Loucy (cell line): ENCODE results near the gene NKAIN2.

Source experiments
- EZH2phosphoT487 ChIP-seq: fragments of 200-600 bp; IDR thresholded peaks from 2 replicates; pipeline ENCODE4 v1.6.1; 2018; ENCODE audit warnings: antibody characterized with exemption, mild to moderate bottlenecking, moderate library complexity, borderline replicate concordance
- TF ChIP-seq, protein P1 (sequence below): fragments of 200-600 bp; sonication (generic); conservative IDR thresholded peaks from 2 replicates; pipeline ENCODE4 v1.5.1; 2014; ENCODE audit warnings: mild to moderate bottlenecking, antibody characterized with exemption, low read length

- TF ChIP-seq EZH2phosphoT487, result no peak
- TF ChIP-seq, protein P1, sequence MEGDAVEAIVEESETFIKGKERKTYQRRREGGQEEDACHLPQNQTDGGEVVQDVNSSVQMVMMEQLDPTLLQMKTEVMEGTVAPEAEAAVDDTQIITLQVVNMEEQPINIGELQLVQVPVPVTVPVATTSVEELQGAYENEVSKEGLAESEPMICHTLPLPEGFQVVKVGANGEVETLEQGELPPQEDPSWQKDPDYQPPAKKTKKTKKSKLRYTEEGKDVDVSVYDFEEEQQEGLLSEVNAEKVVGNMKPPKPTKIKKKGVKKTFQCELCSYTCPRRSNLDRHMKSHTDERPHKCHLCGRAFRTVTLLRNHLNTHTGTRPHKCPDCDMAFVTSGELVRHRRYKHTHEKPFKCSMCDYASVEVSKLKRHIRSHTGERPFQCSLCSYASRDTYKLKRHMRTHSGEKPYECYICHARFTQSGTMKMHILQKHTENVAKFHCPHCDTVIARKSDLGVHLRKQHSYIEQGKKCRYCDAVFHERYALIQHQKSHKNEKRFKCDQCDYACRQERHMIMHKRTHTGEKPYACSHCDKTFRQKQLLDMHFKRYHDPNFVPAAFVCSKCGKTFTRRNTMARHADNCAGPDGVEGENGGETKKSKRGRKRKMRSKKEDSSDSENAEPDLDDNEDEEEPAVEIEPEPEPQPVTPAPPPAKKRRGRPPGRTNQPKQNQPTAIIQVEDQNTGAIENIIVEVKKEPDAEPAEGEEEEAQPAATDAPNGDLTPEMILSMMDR, result no peak
These were observed 141.7 kb downstream of the NKAIN2 start for GRCh38 chr6:123945386-123945785.
